Sigmoid colon (tissue), 4 donors: ENCODE data around the gene PRDM10.

Experiments
- CTCF ChIP-seq, 4 experiments: fragments of 450-650 bp in 3 of 4; fragments of 200-600 bp in 1 of 4; IDR thresholded peaks; one replicate each; pipeline ENCODE4 v1.5.1; 2016 to 2019; ENCODE audit warnings: antibody characterized with exemption in 4 of 4, mild to moderate bottlenecking in 3 of 4, moderate library complexity in 2 of 4
- EP300 ChIP-seq, 4 donors: sonication (generic); formaldehyde crosslinking; IDR thresholded peaks; one replicate each; pipeline ENCODE4 v1.6.1; 2017; ENCODE audit warnings: antibody characterized with exemption in 4 of 4
- POLR2A ChIP-seq, 2 donors: fragments of 450-650 bp; IDR thresholded peaks; one replicate each; pipeline ENCODE4 v1.6.1; 2016; ENCODE audit warnings: antibody characterized with exemption in 2 of 2, mild to moderate bottlenecking in 2 of 2, moderate library complexity in 2 of 2

DNA sequence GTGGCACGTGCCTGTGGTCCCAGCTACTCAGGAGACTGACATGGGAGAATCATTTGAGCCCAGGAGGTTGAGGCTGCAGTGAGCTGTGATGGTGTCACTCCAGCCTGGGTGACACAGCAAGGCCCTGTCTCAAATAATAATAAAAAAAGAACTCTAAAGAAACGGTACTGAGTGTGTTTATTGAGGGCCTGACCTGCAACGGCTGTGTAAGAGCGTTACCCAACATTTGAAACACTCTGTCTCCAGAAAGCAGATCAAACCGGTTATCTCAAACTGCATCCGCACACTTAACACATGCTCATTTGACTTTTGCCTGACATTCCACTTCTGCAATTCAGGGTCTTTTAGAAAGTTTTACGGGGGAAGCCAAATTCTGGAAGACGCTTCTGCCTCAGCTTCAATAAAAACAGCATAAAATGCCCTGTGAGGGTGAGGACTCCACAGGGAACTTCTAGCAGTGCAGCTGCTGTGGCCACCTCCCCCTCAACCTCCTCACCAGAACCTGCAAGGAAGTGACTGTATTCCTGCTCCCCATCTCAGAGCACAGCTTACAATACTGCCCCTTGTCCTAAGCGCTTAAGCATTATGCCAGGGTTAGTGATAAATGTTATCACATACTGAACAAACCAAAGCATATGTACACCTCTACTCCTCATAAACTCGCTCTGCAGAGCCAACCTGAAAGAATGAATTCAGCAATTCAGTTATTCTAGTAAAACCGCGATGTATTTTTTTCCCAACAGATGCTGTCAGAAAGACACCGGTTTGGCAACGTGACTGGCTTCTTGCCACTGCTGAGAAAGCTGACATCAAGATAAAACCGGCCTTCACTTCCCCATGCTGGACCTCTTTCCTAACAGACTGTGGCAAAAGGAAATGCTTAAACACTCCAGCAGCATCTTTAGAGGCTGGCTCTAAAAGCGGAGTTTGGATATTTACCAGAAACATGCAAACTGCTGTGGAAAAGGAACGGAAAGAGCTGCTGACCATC is 52.2 kb downstream of the PRDM10 start:
- TF ChIP-seq CTCF (IDR thresholded peaks at IDR 0.05) (no peak), POLR2A (IDR thresholded peaks at IDR 0.05) (no peak), EP300 (IDR thresholded peaks at IDR 0.05) (no peak)
